OCI-LY7 (cell line): Measurements from ENCODE around the gene RNU5D-1.

Experiments used
- EZH2phosphoT487 ChIP-seq: fragments of 200-600 bp; sonication (generic); IDR thresholded peaks from 2 replicates; pipeline ENCODE4 v1.6.1; 2018; ENCODE audit warnings: low read depth, borderline replicate concordance, mild to moderate bottlenecking, mixed run types, antibody characterized with exemption, low read length, moderate library complexity, mixed read lengths
- TF ChIP-seq, protein P1 (sequence below): fragments of 200-600 bp; sonication (generic); conservative IDR thresholded peaks from 2 replicates; pipeline ENCODE4 v1.5.1; 2014; ENCODE audit warnings: mild to moderate bottlenecking, antibody characterized with exemption, low read length, moderate library complexity, mixed read lengths

DNA sequence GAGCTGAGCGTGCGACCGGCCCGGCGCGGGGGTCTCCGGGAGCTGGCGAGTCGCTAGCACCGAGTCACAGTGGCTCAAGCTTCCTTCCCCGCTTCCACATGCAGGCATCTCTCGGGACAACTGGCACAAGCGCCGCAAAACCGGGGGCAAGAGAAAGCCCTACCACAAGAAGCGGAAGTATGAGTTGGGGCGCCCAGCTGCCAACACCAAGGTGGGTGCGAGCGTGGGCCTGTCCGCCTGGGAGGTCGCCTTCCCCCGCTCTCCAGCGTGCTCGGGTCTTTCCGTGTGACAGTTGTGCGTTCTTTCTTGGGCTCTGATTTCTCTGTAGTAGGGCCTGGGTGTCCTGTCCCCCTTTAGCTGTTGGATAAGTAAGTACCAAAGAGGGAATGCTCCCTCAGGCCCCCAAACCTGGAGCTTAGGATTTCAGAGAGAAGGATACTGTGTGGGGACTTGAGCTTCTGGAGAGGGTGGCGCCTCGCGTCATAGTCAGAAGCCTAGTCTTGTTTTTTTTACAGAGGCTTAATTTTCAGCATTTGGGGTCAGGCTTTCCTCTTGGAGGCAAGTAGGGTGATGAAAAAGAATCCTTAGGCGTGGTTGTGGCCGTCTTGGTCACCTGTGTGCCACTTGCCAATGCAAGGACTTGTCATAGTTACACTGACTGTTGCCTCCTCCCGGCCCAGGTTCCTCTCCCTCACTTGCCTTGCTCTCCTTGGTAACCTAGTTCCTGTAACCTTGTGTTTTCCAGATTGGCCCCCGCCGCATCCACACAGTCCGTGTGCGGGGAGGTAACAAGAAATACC lies 45.2 kb upstream of the RNU5D-1 start:
- TF ChIP-seq, protein P1, sequence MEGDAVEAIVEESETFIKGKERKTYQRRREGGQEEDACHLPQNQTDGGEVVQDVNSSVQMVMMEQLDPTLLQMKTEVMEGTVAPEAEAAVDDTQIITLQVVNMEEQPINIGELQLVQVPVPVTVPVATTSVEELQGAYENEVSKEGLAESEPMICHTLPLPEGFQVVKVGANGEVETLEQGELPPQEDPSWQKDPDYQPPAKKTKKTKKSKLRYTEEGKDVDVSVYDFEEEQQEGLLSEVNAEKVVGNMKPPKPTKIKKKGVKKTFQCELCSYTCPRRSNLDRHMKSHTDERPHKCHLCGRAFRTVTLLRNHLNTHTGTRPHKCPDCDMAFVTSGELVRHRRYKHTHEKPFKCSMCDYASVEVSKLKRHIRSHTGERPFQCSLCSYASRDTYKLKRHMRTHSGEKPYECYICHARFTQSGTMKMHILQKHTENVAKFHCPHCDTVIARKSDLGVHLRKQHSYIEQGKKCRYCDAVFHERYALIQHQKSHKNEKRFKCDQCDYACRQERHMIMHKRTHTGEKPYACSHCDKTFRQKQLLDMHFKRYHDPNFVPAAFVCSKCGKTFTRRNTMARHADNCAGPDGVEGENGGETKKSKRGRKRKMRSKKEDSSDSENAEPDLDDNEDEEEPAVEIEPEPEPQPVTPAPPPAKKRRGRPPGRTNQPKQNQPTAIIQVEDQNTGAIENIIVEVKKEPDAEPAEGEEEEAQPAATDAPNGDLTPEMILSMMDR, result no peak
- no peak for TF ChIP-seq EZH2phosphoT487
